Measurements from ENCODE around the gene ABCC10.
"Not testable (repeated sequence)": the region's sequence is repeated elsewhere in the genome, so short reads cannot be mapped to it uniquely, and the experiment has no call there.

Gene ABCC10, protein sequence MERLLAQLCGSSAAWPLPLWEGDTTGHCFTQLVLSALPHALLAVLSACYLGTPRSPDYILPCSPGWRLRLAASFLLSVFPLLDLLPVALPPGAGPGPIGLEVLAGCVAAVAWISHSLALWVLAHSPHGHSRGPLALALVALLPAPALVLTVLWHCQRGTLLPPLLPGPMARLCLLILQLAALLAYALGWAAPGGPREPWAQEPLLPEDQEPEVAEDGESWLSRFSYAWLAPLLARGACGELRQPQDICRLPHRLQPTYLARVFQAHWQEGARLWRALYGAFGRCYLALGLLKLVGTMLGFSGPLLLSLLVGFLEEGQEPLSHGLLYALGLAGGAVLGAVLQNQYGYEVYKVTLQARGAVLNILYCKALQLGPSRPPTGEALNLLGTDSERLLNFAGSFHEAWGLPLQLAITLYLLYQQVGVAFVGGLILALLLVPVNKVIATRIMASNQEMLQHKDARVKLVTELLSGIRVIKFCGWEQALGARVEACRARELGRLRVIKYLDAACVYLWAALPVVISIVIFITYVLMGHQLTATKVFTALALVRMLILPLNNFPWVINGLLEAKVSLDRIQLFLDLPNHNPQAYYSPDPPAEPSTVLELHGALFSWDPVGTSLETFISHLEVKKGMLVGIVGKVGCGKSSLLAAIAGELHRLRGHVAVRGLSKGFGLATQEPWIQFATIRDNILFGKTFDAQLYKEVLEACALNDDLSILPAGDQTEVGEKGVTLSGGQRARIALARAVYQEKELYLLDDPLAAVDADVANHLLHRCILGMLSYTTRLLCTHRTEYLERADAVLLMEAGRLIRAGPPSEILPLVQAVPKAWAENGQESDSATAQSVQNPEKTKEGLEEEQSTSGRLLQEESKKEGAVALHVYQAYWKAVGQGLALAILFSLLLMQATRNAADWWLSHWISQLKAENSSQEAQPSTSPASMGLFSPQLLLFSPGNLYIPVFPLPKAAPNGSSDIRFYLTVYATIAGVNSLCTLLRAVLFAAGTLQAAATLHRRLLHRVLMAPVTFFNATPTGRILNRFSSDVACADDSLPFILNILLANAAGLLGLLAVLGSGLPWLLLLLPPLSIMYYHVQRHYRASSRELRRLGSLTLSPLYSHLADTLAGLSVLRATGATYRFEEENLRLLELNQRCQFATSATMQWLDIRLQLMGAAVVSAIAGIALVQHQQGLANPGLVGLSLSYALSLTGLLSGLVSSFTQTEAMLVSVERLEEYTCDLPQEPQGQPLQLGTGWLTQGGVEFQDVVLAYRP (N-terminal part only)

DNA sequence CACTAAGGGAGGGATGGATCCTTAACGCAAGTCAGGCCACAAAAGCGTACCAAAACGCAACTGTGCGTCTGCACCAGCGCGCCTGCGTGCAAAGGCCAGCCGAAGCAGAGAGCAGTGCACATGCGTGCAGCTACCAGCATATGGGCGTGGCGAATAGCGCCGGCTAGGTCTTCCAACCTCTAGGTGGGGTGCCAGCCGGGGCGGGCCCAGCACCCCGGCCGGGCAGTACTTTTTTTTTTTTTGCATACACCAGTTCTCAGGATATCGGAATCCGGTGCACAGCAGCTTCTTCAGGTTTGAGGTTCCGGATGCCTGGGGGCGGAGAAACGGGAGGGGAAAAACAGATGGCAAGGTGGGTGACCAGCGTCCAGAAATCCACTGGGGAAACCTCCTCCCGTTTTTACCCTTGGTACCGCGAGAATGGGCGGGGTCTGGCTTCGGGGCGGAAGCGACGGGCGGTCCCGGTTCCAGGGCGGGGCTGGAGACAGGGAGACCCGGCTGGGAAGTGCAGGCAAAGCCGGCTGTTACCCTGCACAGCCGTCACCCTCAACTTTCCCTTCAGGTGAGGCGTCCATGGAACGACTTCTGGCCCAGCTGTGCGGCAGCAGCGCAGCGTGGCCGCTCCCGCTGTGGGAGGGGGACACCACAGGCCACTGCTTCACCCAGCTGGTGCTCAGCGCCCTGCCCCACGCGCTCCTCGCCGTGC, at the start of gene ABCC10:
Gene ABCC10 (plus strand): TSS at position 136 of the 706 bp plus-strand sequence. CDS start 438 bp downstream, at position 574.
- peak; percentile 97 for DNase-seq (ENCODE audit: low spot score)

DNA sequence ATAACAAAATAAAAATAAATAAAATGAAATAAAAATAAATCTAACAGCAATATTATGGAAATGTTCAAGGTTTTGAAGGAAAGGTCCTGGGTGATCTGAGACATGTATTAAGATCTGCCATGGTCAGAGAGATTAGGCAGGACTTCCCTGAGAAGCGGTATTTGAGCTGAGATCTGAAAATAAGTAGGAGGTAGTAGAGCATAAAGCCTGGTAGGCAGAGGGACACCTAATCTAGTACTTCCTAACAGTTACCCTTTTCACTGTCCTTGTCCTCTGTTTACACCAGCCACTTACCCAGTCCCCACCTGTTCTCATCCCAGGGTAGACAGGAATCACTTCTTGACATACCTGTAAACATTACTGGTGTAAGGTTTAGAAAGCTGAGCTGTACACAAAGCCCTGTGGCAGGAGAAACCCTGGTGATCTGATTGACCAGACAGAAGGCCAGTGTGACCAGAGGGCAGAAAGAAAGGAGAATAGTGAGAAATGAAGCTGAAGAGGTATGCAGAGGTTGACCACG, 49.6 kb upstream of the ABCC10 start:
- no peak for DNase-seq (ENCODE audit: low spot score)

- no peak for DNase-seq (ENCODE audit: low spot score)
Measured at GRCh38 chr6:43378631-43379030, 48.7 kb upstream of the ABCC10 start.

GRCh38 chr6:43380858-43381257, 46.5 kb upstream of the ABCC10 start:
- not testable (repeated sequence) for DNase-seq (ENCODE audit: low spot score)

GRCh38 chr6:43383021-43383667, 44.2 kb upstream of the ABCC10 start:
- DNase-seq (ENCODE audit: low spot score), result peak; percentile 34

DNA sequence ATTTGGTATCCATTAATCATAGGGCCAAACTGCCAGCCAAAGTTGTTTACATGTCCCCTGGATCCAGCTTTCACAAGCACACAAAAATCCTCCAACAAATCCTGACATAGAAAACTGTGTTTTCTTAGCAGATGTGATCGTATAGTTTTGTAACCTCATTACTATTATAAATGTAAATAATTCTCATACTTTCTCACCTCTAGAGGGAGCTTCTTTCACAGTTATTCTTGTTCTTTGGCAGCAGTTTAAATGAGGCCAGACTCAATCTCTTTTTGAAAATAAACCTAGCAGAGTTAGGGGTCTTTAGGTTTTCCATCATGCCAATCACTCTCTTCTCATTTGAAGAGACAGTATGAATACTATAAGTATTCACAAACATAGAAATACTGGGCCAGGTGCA, 40.8 kb upstream of the ABCC10 start:
- no peak for DNase-seq (ENCODE audit: low spot score)

- no peak for DNase-seq (ENCODE audit: low spot score)
Measured at GRCh38 chr6:43389730-43390295, 37.5 kb upstream of the ABCC10 start.

DNA sequence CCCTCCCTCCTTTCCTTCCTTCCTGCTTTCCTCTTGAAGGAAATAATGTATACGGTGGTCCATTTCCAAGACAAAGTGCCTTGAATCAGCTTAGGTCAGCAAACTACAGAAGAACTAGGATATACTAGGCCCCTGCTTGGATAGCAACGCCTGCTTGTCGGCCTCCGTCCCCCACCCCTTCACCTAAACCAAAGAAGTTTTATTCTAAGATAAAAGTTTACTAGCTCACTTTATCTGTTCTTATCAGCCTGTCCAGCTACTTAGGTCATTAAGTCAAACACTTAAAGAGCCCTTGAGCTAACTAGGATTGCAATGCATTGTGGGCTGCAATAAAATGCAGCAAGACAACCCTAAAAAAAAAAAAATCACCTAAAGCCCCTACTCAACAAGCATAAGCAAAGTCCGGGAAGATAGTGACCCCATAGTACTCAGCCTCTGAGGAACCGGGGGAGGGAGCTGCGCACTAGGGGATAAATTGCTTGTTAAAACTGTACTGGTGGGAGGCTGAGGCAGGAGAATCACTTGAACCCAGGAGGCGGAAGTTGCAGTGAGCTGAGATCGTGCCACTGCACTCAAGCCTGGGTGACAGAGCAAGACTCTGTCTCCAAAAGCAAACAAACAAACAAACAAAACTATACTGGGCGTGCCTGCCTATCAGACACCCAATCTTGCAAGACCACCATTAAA, 36.4 kb upstream of the ABCC10 start:
- DNase-seq (ENCODE audit: low spot score), result not testable (repeated sequence)

DNA sequence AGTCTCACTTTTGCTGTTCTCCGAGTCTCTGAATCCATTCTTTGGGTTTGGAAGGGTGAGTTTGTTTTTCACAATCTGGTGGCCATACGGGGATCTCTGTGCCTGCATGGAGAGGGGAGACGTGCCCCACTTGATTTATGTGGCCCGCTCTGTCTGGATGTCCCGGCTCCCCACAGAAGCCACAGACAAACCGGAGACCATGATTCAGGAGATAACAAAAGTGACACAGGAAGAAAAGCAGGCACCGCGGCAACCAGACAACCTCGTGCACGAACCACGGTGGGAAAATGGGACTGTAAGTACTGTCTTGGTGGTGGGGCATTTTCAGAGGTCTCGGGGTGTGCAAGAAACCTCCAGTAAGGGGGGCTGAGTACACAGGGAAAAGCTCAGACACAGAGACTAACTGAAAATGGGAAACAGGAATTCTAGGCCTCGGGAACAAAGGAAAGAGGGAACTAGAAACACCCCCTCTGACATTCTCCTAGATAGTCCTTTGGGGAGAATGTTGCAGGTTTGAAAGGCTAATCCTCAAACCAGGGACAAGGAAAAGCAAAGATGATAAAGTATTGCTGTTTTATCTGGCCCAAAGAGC, 35.8 kb upstream of the ABCC10 start:
- no peak for DNase-seq (ENCODE audit: low spot score)

DNA sequence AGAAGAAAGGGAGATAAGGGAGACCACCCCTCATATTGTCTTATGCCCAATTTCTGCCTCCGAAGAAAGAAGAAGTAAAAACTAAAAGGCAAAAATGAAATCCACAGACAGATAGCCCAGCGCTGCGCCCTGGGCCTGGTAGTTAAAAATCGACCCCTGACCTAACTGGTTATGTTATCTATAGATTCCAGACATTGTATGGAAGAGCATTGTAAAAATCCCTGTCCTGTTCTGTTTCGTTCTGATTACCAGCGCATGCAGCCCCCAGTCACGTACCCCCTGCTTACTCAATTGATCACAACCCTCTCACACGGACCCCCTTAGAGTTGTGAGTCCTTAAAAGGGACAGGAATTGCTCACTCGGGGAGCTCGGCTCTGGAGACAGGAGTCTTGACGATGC, 34.2 kb upstream of the ABCC10 start:
- DNase-seq (ENCODE audit: low spot score), result not testable (repeated sequence)

- DNase-seq (ENCODE audit: low spot score), result no peak
Measured at GRCh38 chr6:43393602-43394001, 33.7 kb upstream of the ABCC10 start.

GRCh38 chr6:43394982-43395381, 32.4 kb upstream of the ABCC10 start:
- no peak for DNase-seq (ENCODE audit: low spot score)

DNA sequence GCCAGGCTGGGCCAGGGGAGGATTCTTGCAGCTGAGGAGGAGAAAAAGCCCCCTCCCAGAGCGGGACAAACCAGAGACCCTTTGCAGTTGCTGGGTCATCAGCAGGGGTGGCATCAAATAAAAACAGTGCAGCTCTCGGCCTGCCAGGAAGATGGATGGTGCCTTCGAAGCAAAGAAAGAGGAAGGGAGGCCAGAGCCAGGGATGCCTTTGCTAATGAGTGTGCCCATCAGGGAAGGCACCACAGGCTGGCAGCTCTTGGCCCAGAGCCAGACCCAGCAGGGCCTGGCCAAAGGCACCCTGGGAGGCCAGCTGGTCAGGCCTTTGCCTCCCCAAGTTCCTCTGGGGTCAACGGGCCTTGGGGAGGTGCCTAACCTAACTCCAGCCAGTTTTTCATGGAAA, 31.6 kb upstream of the ABCC10 start:
- DNase-seq (ENCODE audit: low spot score), result no peak

- DNase-seq (ENCODE audit: low spot score), result no peak
Measured at GRCh38 chr6:43396408-43397149, 30.8 kb upstream of the ABCC10 start.

DNA sequence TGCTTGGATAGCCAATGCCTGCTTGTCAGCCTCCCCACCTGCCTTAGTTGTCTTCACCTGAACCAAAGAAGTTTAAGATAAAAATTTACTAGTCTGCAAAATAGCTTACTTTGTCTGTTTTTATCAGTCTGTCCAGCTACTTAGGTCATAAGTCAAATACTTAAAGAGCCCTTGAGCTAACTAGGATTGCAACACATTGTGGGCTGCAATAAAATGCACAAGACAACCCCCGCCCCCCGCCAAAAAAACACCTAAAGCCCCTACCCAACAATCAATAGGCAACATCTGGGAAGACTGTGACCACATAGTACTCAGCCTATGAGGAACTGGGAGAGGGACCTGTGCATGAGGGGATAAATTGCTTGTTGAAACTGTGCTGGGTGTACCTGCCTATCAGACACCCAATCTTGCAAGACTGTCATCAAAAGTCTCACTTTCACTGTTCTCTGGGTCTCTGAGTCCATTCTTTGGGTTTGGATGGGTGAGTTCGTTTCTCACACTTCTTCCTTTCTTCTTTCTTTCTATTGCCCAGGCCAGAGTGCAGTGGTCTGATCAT, 27.3 kb upstream of the ABCC10 start:
- DNase-seq (ENCODE audit: low spot score), result no peak

- DNase-seq (ENCODE audit: low spot score), result no peak
Measured at GRCh38 chr6:43401730-43402129, 25.6 kb upstream of the ABCC10 start.

DNA sequence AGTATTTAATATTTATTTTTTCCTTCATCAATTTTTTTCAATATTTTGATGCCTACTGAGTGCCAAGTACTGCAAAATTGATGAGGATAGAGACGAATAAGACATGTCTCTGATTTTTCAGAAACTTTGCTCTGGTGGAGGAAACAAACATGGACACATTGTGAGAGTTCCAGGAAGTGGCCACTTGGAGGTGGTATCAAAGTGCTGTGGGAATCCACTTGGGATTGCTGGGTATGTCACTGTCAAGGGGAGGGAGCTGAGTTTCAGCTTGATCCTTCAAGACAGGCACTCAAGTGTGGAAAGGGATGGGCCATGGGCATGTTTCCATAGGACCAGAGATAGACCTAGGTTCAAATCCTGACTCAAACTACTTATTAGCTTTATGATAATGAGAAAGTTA, 24.5 kb upstream of the ABCC10 start:
- DNase-seq (ENCODE audit: low spot score), result no peak

DNA sequence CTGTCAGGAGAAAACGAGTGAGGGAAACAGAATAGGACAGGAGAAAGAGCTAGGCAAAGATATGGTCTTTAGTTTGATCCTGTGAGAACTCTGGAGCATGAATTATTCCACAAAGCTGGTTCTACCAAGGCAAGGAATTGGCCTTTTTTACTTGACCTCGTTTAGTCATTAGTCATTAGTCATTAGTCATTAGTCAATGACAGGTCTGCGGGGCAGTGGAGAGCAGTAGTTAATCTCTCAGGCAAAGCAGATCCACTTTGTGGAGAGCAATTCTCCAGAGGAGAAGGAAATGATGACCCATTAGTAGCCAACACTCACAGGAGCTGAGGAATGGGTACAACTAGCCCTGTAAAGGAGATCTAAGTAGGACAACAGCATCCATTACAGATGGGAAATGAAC, 22.0 kb upstream of the ABCC10 start:
- no peak for DNase-seq (ENCODE audit: low spot score)

Data from AG08396 (cell line).